MG63 (cell line): Measurements from ENCODE around the gene ITIH2. TPM values are rescaled to one million over a fixed set of nuclear protein-coding genes. Genes with fewer than 3 reads are reported as not detected.
"Not testable (repeated sequence)": the region's sequence is repeated elsewhere in the genome, so short reads cannot be mapped to it uniquely, and the experiment has no call there.

Experiments used
- DNase-seq: peaks from one replicate; pipeline ENCODE4 v3.0.0-alpha.2; 2020
- H3K27me3 ChIP-seq: fragments of 250-450 bp; sonication (Bioruptor Pico); 2 replicates; pipeline ENCODE4 v1.5.1; 2020; ENCODE audit warnings: mild to moderate bottlenecking, moderate library complexity
- H3K36me3 ChIP-seq: fragments of 250-450 bp; sonication (Bioruptor Pico); 2 replicates; pipeline ENCODE4 v1.5.1; 2020; ENCODE audit warnings: mild to moderate bottlenecking, moderate library complexity
- H3K4me3 ChIP-seq: fragments of 250-450 bp; sonication (Bioruptor Pico); 2 replicates; pipeline ENCODE4 v1.5.1; 2020; ENCODE audit warnings: mild to moderate bottlenecking, moderate library complexity
- H3K9me3 ChIP-seq: fragments of 250-450 bp; sonication (Bioruptor Pico); 2 replicates; pipeline ENCODE4 v1.5.1; 2020; ENCODE audit warnings: mild to moderate bottlenecking, moderate library complexity
- total RNA-seq: library from RNA; depleted of rRNA; stranded (reverse); fragments of >200 nt; shearing (Covaris generic); gene quantifications from 2 replicates; pipeline ENCODE4 v1.2.3, GENCODE V29; 2014; ENCODE audit warnings: low replicate concordance

ITIH2 gene
- total RNA-seq, 1 experiment from 2014 or later, result not detected

GRCh38 chr10:7711075-7711474, 8.0 kb downstream of the ITIH2 start:
- H3K4me3 ChIP-seq, H3K9me3 ChIP-seq, H3K27me3 ChIP-seq, H3K36me3 ChIP-seq, DNase-seq: not testable (repeated sequence)

GRCh38 chr10:7715515-7715914, 12.4 kb downstream of the ITIH2 start:
- Histone ChIP-seq H3K27me3 (no peaks in the 10 kb centered on the region), H3K4me3 (no peak overlapping the region), H3K36me3 (no peaks in the 10 kb centered on the region), H3K9me3 (no peaks in the 10 kb centered on the region)
- DNase-seq, result no peak

GRCh38 chr10:7717767-7718166, 14.7 kb downstream of the ITIH2 start:
- no peaks in the 10 kb centered on the region for H3K9me3 ChIP-seq
- no peaks in the 10 kb centered on the region for H3K36me3 ChIP-seq
- H3K4me3 ChIP-seq, result no peak overlapping the region
- H3K27me3 ChIP-seq, result no peaks in the 10 kb centered on the region
- DNase-seq, result no peak

DNA sequence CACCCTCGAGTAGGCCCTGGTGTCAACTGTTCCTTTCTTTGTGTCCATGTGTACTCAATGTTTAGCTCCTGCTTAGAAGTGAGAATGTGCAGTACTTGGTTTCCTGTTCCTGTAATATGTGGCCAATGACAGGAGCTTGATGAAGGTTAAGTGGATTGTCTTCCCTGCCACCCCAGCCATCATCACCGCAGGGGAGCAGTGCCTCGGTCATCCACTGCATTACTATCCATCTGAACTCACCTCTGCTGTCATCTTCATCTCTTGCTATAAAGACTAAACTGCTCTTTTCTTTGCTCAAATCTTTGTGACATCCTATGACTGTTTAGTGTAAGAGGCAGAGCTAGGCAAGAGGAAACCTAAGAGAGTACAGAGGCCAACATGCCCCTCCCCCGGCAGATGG, 15.6 kb downstream of the ITIH2 start:
- peaks cover 3% of the 10 kb centered on the region for H3K27me3 ChIP-seq
- no peak for DNase-seq
- no peak overlapping the region for H3K4me3 ChIP-seq
- no peaks in the 10 kb centered on the region for H3K9me3 ChIP-seq
- H3K36me3 ChIP-seq, result no peaks in the 10 kb centered on the region

DNA sequence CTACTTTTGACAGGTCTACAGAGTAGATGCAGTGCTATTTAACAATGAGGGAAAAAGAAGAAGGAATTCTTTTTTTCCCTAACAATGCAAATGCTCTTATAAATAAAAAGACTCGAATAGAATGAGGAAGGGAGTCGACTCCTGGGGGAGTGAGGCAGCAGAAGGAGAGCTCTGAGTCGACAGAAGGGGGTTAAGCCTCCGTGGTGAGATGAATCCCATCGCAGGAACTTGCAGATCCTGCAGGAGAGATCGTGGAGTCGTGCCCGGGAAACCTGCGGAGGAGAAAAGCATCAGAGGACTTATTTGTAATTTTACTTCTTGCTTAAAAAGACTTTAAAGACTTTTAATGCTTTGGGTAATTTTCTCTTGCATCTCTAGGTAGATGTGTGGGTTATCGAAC, 17.4 kb downstream of the ITIH2 start:
- H3K9me3 ChIP-seq, result no peaks in the 10 kb centered on the region
- DNase-seq, result no peak
- peaks cover 15% of the 10 kb centered on the region for H3K27me3 ChIP-seq

DNA sequence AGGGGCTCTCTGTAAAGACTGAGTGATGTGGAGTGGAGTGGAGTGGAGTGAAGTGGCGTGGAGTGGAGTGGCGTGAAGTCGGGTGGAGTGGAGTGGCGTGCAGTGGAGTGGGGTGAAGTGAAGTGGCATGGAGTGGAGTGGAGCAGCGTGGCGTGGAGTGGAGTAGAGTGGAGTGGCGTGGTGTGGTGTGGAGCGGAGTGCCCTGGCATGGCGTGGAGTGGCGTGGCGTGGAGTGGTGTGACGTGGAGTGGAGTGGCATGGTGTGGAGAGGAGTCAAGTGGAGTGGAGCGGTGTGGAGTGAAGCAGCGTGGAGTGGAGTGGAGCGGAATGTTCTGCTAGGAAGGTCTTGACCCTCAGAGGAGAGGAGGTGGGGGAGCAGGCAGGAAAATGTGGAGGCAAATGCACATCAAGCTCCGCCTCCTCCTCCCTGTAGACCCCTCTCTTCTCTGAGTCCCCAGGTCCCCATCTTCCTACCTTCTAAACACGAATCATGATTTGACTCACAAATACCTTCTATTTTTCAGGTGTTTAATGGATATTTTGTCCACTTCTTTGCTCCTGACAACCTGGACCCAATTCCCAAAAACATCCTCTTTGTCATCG, 19.9 kb downstream of the ITIH2 start:
- no peaks in the 10 kb centered on the region for H3K9me3 ChIP-seq
- DNase-seq, result no peak

More for the DNA sequence above, 17.4 kb downstream of the ITIH2 start:
- H3K4me3 ChIP-seq, result no peak overlapping the region
- H3K36me3 ChIP-seq, result no peaks in the 10 kb centered on the region

DNA sequence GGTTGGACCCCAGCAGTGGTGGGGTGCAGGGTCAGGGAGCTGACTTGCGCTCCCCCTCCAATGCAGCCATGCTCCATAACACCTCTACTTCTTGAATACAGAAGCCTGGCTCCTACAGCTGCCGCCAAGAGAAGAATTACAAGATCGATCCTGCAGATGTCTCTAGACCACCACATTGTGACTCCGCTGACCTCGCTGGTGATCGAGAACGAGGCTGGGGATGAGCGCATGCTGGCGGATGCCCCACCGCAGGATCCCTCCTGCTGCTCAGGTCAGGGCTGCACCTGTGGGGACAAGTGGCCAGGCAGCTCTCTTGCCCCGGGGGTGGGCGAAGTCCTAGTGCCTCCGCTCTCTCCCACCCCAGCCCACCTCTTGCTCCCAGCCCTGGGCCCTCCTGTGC, 31.7 kb downstream of the ITIH2 start:
- Histone ChIP-seq H3K9me3 (no peaks in the 10 kb centered on the region), H3K4me3 (no peak overlapping the region), H3K27me3 (no peaks in the 10 kb centered on the region), H3K36me3 (no peaks in the 10 kb centered on the region)
- DNase-seq, result no peak

More for the DNA sequence above, 19.9 kb downstream of the ITIH2 start:
- Histone ChIP-seq H3K36me3 (no peaks in the 10 kb centered on the region), H3K27me3 (peaks cover 24% of the 10 kb centered on the region), H3K4me3 (no peak overlapping the region)

DNA sequence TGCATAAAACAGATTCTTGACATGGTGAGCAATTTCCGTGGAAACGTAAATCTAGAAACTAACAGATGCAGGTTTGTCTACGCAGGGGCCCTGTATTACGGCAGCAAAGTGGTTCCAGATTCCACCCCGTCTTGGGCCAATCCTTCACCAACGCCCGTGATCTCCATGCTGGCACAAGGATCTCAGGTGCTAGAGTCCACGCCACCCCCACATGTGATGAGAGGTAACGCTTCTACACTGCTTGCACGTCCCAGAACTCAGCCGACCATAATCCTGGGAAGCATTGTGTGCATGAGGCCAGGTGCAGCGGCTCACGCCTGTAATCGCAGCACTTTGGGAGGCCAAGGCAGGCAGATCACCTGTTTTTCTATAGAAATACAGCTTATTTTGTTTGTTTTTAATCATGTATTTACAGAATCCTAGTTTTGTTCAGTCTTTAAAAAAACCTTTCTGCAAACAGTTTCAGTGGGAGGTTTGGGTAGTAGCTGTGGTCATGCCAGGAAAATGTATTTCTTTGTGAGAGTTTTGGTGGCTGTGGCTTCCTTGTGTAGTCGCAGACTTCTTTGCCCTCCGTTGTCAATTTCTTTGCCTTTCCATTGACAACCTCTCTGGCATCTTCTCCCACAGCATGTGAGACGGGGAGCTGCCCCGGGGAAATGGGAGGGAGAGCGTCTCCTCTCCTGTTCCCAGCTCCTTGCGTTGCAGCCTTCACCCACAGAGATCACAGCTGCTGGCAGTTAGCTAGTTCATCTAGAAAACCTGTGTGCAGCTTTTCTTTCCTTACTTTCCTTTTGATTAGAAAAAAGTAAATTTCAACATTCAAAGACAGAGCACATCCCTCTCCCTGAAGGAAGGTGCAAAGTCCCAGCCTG, 35.7 kb downstream of the ITIH2 start:
- Histone ChIP-seq H3K9me3 (no peaks in the 10 kb centered on the region), H3K36me3 (no peaks in the 10 kb centered on the region), H3K4me3 (no peak overlapping the region), H3K27me3 (no peaks in the 10 kb centered on the region)
- DNase-seq, result no peak

- Histone ChIP-seq H3K4me3 (no peak overlapping the region), H3K9me3 (no peaks in the 10 kb centered on the region), H3K36me3 (no peaks in the 10 kb centered on the region), H3K27me3 (no peaks in the 10 kb centered on the region)
- no peak for DNase-seq
Observed at GRCh38 chr10:7744307-7744706, 41.2 kb downstream of the ITIH2 start.

DNA sequence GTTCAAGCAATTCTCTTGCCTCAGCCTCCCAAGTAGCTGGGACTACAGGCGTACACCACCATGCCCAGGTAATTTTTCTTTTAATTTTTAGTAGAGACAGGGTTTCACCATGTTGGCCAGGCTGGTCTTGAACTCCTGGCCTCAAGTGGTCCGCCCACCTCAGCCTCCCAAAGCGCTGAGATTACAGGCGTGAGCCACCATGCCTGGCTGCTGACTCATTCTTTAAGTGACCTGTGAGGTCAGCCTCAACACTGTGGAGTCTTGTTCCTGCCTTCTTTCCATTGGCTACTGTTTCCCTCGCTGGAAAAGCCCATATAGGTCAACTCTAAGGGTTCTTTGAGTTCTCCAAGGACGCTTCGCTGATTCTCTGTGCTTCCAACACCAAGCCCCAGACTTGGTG, 45.5 kb downstream of the ITIH2 start:
- not testable (repeated sequence) for H3K9me3 ChIP-seq, H3K4me3 ChIP-seq, DNase-seq, H3K27me3 ChIP-seq
- H3K36me3 ChIP-seq, result peaks cover 14% of the 10 kb centered on the region

GRCh38 chr10:7750222-7750621, 47.1 kb downstream of the ITIH2 start:
- no peak overlapping the region for H3K4me3 ChIP-seq
- H3K9me3 ChIP-seq, result no peaks in the 10 kb centered on the region
- no peaks in the 10 kb centered on the region for H3K27me3 ChIP-seq
- peaks cover 21% of the 10 kb centered on the region for H3K36me3 ChIP-seq
- DNase-seq, result no peak

DNA sequence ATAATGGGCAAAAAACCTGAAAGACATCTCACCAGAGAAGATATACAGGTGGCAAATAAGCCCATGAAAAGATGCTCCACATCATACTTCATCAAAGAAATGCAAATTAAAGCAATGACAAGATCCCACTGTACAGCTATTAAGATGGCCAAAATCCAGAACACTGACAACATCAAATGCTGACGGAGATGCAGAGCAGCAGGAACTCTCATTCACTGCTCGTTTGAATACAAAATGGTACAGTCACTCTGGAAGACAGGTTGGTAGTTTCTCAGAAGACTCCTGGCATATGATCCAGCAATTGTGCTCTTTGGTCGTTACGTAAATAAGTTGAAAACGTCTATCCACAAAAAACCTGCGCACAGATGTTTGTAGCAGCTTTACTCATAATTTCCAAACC, 49.1 kb downstream of the ITIH2 start:
- no peaks in the 10 kb centered on the region for H3K27me3 ChIP-seq
- no peak for DNase-seq
- no peaks in the 10 kb centered on the region for H3K9me3 ChIP-seq
- peaks cover 35% of the 10 kb centered on the region for H3K36me3 ChIP-seq
- H3K4me3 ChIP-seq, result no peak overlapping the region

- peaks cover 45% of the 10 kb centered on the region for H3K36me3 ChIP-seq
- no peak for DNase-seq
Observed at GRCh38 chr10:7755103-7755502, 52.0 kb downstream of the ITIH2 start.

DNA sequence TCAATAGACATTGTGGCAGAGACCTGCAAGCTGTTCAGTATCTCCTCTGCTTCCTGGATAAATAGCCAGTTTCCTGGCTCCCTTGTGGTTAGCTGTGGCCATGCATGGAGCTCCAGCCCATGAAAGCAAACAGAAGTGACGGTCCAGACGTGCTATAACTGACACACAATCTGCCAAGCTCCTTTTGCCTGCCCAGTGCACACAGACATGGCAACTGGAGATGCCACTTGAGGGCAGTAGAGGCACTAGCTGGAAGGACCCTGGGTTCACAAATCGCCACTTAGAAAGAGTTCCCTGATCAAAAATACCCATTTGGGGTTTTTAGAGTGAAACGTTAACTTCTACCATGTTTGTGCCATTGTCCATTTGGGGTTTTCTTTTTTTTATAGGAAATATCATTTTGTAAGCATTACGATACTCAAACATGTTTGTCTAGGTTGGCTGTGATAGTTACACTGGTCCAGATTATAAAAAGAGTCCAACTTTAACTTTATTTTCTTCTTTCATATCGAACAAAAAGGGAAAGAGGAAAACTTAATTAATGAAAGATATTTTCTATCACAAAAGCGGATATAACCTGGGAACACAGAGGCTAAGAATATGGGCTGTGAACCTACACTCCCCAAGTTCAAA, 53.4 kb downstream of the ITIH2 start:
- H3K27me3 ChIP-seq, result no peaks in the 10 kb centered on the region
- H3K4me3 ChIP-seq, result no peak overlapping the region
- no peak for DNase-seq
- peaks cover 55% of the 10 kb centered on the region for H3K36me3 ChIP-seq
- no peaks in the 10 kb centered on the region for H3K9me3 ChIP-seq

More at GRCh38 chr10:7755103-7755502, 52.0 kb downstream of the ITIH2 start:
- no peaks in the 10 kb centered on the region for H3K9me3 ChIP-seq
- no peak overlapping the region for H3K4me3 ChIP-seq
- no peaks in the 10 kb centered on the region for H3K27me3 ChIP-seq

DNA sequence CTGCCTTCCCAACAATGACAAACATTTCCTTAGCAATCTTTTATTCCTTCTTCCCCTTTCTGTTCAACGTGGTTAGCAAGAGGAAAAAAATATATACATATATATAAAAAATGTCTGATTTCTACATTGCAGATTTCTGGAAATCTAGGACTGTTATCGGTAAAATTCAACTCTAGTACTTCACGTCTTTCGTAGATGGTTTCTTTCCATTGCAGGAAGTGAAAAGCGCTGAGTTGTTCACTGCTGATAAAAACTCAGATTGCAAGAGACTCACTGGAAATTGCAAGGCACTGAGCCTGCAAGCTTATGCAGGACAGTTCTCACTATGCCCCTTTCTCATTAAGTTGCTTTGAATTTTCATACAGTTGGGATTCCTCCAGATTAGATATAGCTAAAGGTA, 60.8 kb downstream of the ITIH2 start:
- no peak for DNase-seq
- H3K4me3 ChIP-seq, result no peak overlapping the region
- peaks cover 60% of the 10 kb centered on the region for H3K36me3 ChIP-seq

GRCh38 chr10:7766241-7766640, 63.1 kb downstream of the ITIH2 start:
- H3K36me3 ChIP-seq, result peaks cover 54% of the 10 kb centered on the region
- H3K9me3 ChIP-seq, result no peaks in the 10 kb centered on the region
- no peak overlapping the region for H3K4me3 ChIP-seq
- H3K27me3 ChIP-seq, result no peaks in the 10 kb centered on the region
- DNase-seq, result no peak

More for the DNA sequence above, 60.8 kb downstream of the ITIH2 start:
- H3K9me3 ChIP-seq, result no peaks in the 10 kb centered on the region
- H3K27me3 ChIP-seq, result no peaks in the 10 kb centered on the region

- no peaks in the 10 kb centered on the region for H3K27me3 ChIP-seq
- peak; percentile 36 for DNase-seq
- no peak overlapping the region for H3K4me3 ChIP-seq
- peaks cover 48% of the 10 kb centered on the region for H3K36me3 ChIP-seq
- no peaks in the 10 kb centered on the region for H3K9me3 ChIP-seq
Observed at GRCh38 chr10:7767209-7767608, 64.1 kb downstream of the ITIH2 start.
